Large intestine (tissue), 3 donors: ENCODE results near the gene GFPT1. TPM values are rescaled to one million over a fixed set of nuclear protein-coding genes. Genes with fewer than 3 reads are reported as not detected.
A peak's percentile ranks its signal among the peaks of the same experiment; 100 is the strongest.

Experiments used
- DNase-seq, 2 donors: peaks; one replicate each; pipeline versions ENCODE4 v3.0.0 to v3.0.0-alpha.2; 2013
- H3K27ac ChIP-seq: one replicate; pipeline ENCODE4 v1.5.1; 2013; ENCODE audit warnings: low read length
- H3K27me3 ChIP-seq: 2 replicates; pipeline ENCODE4 v1.6.1; 2013; ENCODE audit warnings: low read length; ENCODE audit not compliant: control insufficient read depth, insufficient read depth
- H3K36me3 ChIP-seq: 2 replicates; pipeline ENCODE4 v1.6.1; 2013; ENCODE audit warnings: low read length; ENCODE audit not compliant: control insufficient read depth, insufficient read depth
- H3K4me1 ChIP-seq: one replicate; pipeline ENCODE4 v1.6.1; 2013; ENCODE audit warnings: low read length; ENCODE audit not compliant: control insufficient read depth, insufficient read depth
- H3K4me3 ChIP-seq: one replicate; pipeline ENCODE4 v1.5.1; 2013; ENCODE audit warnings: low read length
- H3K9me3 ChIP-seq: one replicate; pipeline ENCODE4 v1.6.1; 2013; ENCODE audit warnings: mild to moderate bottlenecking, low read depth, low read length, moderate library complexity; ENCODE audit not compliant: control insufficient read depth
- WGBS: methylation state at CpG from one replicate; pipeline ENCODE4 v1.1.5; 2013; ENCODE audit warnings: low lambda C conversion rate; ENCODE audit not compliant: insufficient coverage; 5-methylcytosine and 5-hydroxymethylcytosine counted together
- polyA plus RNA-seq: library from polyadenylated mRNA; unstranded; fragments of 120-200 nt; gene quantifications from one replicate; pipeline ENCODE4 v1.2.1, GENCODE V29; 2013

Gene GFPT1
- polyA plus RNA-seq, 1 donor: 46.4 TPM

DNA sequence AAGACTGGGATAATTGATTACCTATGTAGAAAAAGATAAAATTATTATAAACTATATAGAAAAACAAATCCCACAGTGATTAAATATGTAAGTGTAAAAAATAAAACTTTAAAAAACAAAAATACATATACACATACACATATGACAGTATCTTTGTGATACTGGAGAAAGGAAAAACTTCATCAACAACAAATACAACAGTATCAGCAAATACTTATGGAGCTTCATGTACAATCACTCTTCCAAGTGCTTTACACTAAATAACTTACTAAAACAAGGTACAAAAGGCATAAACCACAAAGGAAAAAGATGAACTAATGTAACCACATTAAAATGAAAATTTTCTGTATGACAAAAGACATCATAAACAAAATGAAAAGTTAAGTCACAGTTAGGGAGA lies 24.1 kb upstream of the GFPT1 start:
- Histone ChIP-seq H3K9me3 (no peaks in the 10 kb centered on the region), H3K4me1 (no peaks in the 10 kb centered on the region), H3K27me3 (no peaks in the 10 kb centered on the region), H3K4me3 (no peak overlapping the region), H3K27ac (no peak overlapping the region), H3K36me3 (peaks cover 32% of the 10 kb centered on the region)
- DNase-seq: no peak

- Histone ChIP-seq H3K27ac (no peak overlapping the region), H3K27me3 (no peaks in the 10 kb centered on the region), H3K36me3 (peaks cover 48% of the 10 kb centered on the region), H3K4me1 (no peaks in the 10 kb centered on the region), H3K9me3 (peaks cover 4% of the 10 kb centered on the region), H3K4me3 (no peak overlapping the region)
- no peak for DNase-seq
Observed at GRCh38 chr2:69405306-69405705, 18.3 kb upstream of the GFPT1 start.

- Histone ChIP-seq H3K36me3 (peaks cover 46% of the 10 kb centered on the region), H3K9me3 (peaks cover 4% of the 10 kb centered on the region), H3K27ac (no peak overlapping the region), H3K27me3 (no peaks in the 10 kb centered on the region), H3K4me1 (no peaks in the 10 kb centered on the region), H3K4me3 (no peak overlapping the region)
- WGBS: no CpG with 5 or more reads among the region's 3 CpGs
- no peak for DNase-seq
Observed at GRCh38 chr2:69400121-69400520, 13.1 kb upstream of the GFPT1 start.

DNA sequence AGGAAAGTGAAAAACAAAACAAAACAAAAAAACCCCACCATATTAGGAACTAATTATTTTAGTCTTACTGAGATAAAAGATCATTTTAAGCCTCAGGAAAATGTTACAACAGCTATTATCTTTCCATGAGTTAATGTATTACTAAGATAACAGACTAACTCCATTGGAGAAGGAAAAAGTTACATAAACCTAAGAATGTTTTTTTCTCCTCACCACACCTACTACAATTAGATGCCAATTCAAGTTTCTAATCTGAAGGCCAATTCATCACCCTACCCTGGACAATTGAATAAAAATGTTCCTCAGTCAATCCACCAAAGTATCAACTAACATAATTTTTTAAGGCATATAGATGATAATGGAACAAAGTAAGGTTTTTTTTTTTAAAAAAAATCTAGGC lies 10.2 kb upstream of the GFPT1 start:
- DNase-seq: peak; percentile 10 to 43
- H3K4me3 ChIP-seq: no peak overlapping the region
- H3K4me1 ChIP-seq: no peaks in the 10 kb centered on the region
- no peaks in the 10 kb centered on the region for H3K9me3 ChIP-seq
- no peaks in the 10 kb centered on the region for H3K27me3 ChIP-seq
- no peak overlapping the region for H3K27ac ChIP-seq
- H3K36me3 ChIP-seq: peaks cover 33% of the 10 kb centered on the region

GRCh38 chr2:69395866-69396265 lies 8.8 kb upstream of the GFPT1 start:
- WGBS: 13% methylated on average over 1 of the region's 1 CpG
- Histone ChIP-seq H3K27me3 (no peaks in the 10 kb centered on the region), H3K4me3 (no peak overlapping the region), H3K9me3 (no peaks in the 10 kb centered on the region), H3K36me3 (peaks cover 31% of the 10 kb centered on the region), H3K27ac (no peak overlapping the region), H3K4me1 (no peaks in the 10 kb centered on the region)
- no peak for DNase-seq

GRCh38 chr2:69393963-69394362 lies 6.9 kb upstream of the GFPT1 start:
- no peaks in the 10 kb centered on the region for H3K9me3 ChIP-seq
- H3K4me1 ChIP-seq: no peaks in the 10 kb centered on the region
- peaks cover 19% of the 10 kb centered on the region for H3K36me3 ChIP-seq
- no peak overlapping the region for H3K4me3 ChIP-seq
- H3K27ac ChIP-seq: no peak overlapping the region
- no peaks in the 10 kb centered on the region for H3K27me3 ChIP-seq
- DNase-seq: no peak

DNA sequence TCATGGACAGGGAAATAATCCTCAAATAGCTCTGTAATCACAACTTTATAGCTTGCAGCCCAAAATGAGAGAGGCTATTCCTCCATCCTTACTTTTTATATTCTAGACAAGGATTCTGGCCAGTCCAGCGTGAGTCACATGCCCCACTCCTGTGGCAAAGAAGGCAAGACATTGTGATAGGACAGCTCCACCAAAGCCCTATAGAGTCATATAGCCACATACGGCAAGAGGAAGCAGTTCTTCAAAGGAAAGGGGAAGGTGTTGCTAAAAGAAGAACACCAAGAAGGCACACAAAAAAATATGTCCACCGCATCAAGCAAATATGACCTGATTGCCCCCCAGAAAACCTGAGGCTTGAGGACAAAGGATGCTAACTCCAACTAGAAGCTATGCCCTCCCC lies 3.4 kb upstream of the GFPT1 start:
- no CpG with 5 or more reads among the region's 3 CpGs for WGBS
- Histone ChIP-seq H3K9me3 (peaks cover 2% of the 10 kb centered on the region), H3K27ac (no peak overlapping the region), H3K36me3 (peaks cover 10% of the 10 kb centered on the region), H3K4me1 (peaks cover 6% of the 10 kb centered on the region), H3K4me3 (no peak overlapping the region), H3K27me3 (no peaks in the 10 kb centered on the region)
- no peak for DNase-seq

- Histone ChIP-seq H3K27ac (no peak overlapping the region), H3K27me3 (no peaks in the 10 kb centered on the region), H3K4me3 (no peak overlapping the region), H3K36me3 (peaks cover 10% of the 10 kb centered on the region), H3K9me3 (peaks cover 2% of the 10 kb centered on the region), H3K4me1 (peaks cover 6% of the 10 kb centered on the region)
- 100% methylated on average over 1 of the region's 3 CpGs for WGBS
- no peak for DNase-seq
Observed at GRCh38 chr2:69390001-69390400, 3.0 kb upstream of the GFPT1 start.

DNA sequence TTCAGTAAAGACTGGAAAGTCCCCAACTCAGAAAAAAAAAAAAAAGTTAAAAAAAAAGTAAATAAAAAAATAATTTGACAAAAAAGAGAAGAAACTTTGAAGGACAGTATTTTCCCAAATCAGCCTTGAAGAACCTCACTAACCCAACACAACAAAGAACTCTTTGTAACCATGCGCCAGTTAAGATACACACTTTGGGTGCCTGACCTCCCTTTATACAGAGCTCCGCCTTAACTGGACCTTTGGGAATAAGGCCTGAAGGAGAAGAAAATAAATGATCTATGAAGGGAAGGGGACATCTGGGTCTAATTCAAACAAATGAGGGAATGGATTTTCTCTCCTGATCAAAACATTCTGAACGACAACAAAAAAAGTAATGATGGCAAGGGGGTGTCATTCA lies 2.2 kb upstream of the GFPT1 start:
- Histone ChIP-seq H3K27ac (no peak overlapping the region), H3K9me3 (peaks cover 2% of the 10 kb centered on the region), H3K4me1 (peaks cover 6% of the 10 kb centered on the region), H3K4me3 (no peak overlapping the region), H3K36me3 (peaks cover 5% of the 10 kb centered on the region), H3K27me3 (no peaks in the 10 kb centered on the region)
- WGBS: no CpG with 5 or more reads among the region's 3 CpGs
- DNase-seq: no peak

DNA sequence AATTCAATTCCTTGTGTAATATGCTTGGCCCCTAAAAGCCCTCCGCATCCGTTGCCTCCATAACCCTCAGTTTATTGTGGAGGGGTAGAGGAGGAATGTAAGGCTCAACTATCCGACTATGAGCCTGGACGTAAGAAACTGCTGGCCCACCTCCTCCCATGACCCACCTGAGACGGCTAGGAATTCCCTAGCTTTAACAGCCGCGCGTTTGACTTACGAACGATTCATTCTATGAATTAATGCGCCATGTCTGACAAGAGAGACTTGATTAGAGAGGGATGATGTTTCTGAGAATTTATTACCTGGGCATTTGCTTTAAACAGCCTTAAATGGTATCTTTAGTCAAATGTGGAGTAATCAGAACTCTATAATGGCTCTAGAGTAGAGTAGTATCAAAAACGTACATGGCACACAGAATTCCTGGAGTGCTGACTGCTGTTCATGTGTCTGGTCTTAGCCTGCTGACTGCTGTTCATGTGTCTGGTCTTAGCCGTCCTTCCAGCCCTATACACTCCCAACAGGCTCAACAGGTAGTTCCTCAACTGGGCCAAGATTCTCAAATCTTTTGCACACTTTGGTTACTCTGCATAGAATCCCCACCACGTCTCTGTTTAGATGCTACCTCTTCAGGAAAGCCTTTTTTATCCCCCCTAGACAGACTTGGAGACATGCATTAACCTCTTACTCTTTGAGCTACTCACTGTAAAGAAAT lies 899 bp upstream of the GFPT1 start:
- Histone ChIP-seq H3K27me3 (no peaks in the 10 kb centered on the region), H3K9me3 (peaks cover 2% of the 10 kb centered on the region), H3K4me3 (peak overlapping the region; percentile 74), H3K27ac (peak overlapping the region; percentile 98), H3K36me3 (no peaks in the 10 kb centered on the region), H3K4me1 (peaks cover 11% of the 10 kb centered on the region)
- DNase-seq: no peak
- no CpG with 5 or more reads among the region's 14 CpGs for WGBS

DNA sequence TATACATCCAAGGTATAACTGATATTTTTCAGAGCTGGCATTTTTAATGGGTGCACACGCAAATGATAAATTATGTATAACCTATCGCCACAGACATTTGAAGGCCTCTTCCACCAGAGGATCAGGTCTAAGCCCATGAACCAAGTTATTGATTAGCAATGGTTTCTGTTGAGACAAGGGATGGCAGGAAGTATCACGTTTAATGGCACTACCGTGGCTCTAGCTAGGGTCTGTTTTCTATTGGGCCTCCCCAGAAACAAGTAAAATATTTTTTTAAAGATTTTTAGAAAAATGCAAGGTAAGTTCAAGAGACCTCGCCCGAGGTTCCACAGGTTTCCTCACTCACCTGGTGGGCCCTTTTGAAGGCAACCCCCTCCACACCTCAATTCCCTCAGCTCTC lies 667 bp downstream of the GFPT1 start:
- peak overlapping the region; percentile 83 for H3K4me3 ChIP-seq
- H3K27me3 ChIP-seq: no peaks in the 10 kb centered on the region
- H3K9me3 ChIP-seq: peaks cover 2% of the 10 kb centered on the region
- no peaks in the 10 kb centered on the region for H3K36me3 ChIP-seq
- 15% methylated on average over 2 of the region's 6 CpGs for WGBS
- peaks cover 21% of the 10 kb centered on the region for H3K4me1 ChIP-seq
- peak overlapping the region; percentile 90 for H3K27ac ChIP-seq
- DNase-seq: peak in 1 of 2 donors; percentile 16
